Stimulated activated CD4-positive, alpha-beta T cell treated with anti-CD3 and anti-CD28 coated beads, Interleukin-12 subunit alpha, Interleukin-12 subunit beta, amount 100 ng/mL, for 24 hours (primary cell): ENCODE measurements around the gene SMAP2.
"Not testable (repeated sequence)": the region's sequence is repeated elsewhere in the genome, so short reads cannot be mapped to it uniquely, and the experiment has no call there.

Experiments
- DNase-seq, 2 experiments: peaks; one replicate each; pipeline ENCODE4 v3.0.0-alpha.2; 2020; ENCODE audit warnings: low read depth in 2 of 2

SMAP2 gene

GRCh38 chr1:40372658-40373322 is 737 bp upstream of the SMAP2 start:
- DNase-seq, result no peak

- no peak for DNase-seq
Observed at GRCh38 chr1:40377512-40377911, 4.0 kb downstream of the SMAP2 start.

DNA sequence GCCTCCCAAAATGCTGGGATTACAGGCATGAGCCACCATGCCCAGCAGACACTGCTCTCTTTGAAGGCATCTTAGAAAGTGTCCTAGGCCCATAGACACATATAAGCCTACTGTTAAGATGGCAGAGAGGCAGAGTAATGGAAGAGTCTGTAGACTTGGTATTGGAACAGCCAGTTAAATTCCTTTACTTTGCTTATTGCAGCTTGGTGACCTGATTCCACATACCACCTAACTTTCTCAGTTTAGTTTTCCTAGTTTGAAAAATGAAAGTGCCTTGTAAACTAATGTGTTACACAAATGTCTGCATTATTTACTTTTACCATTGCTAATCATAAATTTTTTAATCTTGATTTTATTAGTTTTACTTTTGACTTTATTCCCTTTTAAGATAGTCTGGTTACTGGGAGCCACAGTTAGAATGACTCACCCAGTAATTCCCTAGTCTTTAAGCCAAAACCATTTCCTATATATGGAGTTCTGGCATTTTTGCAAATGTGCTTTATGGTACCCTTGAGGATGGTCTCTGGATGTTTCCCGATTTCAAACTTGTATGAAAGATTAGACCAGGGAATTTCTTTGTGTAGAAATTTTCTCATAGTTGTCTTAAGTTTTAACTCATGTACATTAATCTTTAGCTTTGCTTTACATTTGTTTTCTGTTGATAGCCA is 6.4 kb downstream of the SMAP2 start:
- no peak for DNase-seq

DNA sequence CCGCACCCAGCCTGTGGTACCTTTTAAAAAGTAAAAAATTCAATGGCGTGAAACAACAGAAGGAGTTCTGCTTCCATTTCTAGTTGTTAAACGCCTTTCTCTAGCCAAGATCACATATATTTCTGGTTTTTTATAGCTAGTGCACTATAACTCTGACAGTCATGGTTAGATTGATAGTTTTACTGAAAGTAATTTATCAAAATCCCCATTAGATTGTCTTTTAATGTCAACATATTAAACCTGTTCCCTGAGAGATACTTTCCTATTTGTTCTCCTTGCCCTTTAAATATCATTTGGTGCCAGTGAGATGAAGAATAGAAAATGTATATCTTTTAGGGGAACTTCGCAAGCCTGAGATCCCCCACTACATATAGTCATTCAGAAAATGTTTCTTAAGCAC is 7.3 kb downstream of the SMAP2 start:
- DNase-seq, result no peak

- DNase-seq, result no peak
Observed at GRCh38 chr1:40381268-40382107, 8.0 kb downstream of the SMAP2 start.

DNA sequence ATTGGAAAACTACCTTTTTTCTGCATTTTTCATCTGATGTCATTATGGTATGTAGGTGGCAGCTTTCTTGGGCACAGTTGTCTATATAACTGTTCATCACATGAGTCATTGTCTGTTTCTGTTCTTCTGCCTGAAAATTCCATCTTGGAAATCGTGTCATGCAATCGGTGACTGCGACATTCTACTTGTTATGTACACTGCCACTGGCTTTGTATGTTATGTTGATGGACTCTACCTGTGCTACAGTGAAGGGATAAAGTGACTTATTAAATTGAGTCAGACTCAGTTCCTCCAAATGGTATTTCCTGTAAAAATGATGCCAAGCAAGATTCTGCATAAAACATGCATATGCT is 8.6 kb downstream of the SMAP2 start:
- DNase-seq, result no peak

DNA sequence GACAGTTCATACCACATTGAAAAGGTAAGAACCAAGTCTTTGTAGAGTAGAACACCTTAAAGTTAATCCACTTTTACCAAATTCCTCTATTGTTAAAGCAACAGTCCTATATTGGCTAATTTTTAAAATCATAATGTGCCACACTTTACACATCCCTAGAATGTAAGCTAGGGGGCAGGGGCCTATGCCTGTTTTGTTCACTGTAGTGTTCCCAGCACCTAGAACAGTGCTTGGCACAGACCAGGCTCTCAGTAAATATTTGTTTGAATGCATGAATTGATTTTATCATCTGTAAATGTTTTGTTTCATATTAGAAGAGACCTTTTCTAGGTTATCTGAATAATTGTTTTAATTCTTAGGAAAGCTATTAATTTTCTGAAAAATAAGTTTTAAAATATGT is 9.1 kb downstream of the SMAP2 start:
- DNase-seq, result no peak

DNA sequence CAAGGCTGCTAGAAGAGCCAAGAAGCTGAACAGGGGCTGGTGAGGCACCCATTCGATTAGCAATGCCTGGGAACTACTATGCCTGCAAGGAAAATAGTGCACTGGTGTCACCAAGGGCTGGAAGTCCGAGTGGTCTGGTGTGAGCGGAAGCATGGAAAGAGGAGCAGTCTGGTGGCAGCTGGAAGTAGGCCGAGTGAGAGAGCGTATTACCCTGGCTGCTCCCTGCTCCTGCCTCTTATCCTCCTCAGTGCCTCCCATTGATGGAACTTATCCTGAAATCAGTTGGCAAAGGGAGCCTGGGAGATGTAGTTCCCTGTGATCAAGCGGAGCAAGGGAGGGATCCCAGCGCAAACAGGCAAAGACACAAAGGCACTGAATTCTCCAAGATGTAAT is 9.6 kb downstream of the SMAP2 start:
- DNase-seq, result no peak

- DNase-seq, result no peak
Observed at GRCh38 chr1:40383488-40384412, 10.2 kb downstream of the SMAP2 start.

GRCh38 chr1:40384413-40384762 is 10.9 kb downstream of the SMAP2 start:
- no peak for DNase-seq

DNA sequence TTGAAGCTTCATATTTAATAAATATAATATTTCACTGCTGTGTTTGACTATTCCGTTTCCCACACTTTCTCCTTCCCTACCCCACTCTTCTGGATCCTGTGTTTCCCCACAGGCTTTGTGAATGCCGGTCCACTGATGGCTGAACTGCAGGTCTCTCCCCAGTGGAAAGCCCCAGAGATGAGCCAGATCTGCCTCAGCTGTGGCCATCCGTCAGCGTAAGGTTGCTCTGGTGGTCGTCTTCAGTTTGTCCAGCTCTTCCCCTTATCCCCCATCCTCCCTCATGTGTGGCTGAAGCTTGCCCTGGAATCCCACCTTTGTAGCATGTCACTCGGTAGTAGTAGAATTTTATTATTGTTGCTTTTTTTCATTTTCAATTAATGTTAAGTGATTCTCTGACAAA is 11.4 kb downstream of the SMAP2 start:
- no peak for DNase-seq

DNA sequence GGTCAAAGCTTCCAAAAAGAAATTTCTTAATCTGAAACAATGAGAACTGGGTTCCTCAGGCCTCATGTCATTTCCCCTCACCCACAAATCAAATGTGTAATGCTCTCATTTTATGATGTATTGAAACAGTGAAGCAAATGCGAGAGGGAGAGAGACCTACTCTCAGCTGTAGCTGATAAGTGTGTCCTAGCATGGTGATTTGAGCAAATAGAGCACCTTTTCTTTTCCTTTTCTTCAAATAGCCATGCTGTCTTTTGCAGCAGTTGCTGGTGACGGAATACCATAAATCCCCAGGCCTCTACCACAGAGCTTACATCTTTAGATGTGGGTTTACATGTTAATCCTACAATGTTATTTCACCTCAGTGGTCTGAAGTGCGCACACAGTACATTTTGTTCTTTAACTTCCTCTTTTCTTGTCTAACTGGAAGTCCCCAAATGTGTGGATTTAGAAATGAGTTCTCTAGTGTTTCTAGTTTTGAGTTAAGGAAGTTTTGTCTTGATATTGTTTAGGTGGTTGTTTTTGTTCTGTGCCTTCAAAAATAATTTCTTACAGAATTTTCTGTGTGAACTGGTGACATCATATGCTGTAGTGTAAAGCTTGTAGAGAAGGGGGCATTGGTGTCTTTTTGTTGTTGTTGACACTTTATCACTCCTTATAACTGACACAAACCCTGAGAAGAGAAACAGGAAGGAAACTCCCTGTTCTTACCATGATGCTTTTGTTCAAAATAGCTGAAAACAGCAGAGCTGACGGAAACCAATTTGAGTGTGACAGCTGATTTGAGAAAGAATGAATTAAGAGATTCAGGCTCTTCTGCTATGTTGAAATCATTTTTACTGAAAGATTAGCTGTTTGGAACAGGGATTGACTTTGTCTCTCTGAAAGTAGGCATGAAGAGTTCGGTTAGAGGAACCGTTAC is 12.2 kb downstream of the SMAP2 start:
- no peak for DNase-seq

DNA sequence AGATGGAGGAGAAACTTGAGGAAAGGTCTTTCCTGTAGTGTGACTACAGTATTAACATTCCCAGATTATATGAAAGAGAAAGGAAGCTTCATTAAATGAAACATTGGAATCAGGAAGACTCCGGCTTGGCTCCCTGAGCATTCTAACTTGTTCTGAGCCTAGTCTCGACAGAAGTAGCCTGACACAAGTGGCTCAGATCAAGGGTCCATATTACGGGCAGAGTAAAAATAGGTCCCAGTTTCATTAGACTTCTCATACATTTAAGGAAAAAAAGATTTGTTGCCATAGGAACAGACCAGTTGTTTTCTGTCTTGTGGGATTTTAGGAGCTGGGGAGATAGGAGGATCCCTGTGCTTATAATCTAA is 12.8 kb downstream of the SMAP2 start:
- DNase-seq, result no peak

GRCh38 chr1:40386796-40387195 is 13.3 kb downstream of the SMAP2 start:
- no peak for DNase-seq

- DNase-seq, result not testable (repeated sequence)
Observed at GRCh38 chr1:40387381-40388306, 14.1 kb downstream of the SMAP2 start.

GRCh38 chr1:40388456-40389321 is 15.2 kb downstream of the SMAP2 start:
- not testable (repeated sequence) for DNase-seq

- no peak for DNase-seq
Observed at GRCh38 chr1:40389322-40389803, 15.8 kb downstream of the SMAP2 start.

GRCh38 chr1:40389871-40390560 is 16.5 kb downstream of the SMAP2 start:
- DNase-seq, result no peak
